Gastrocnemius medialis (tissue), 4 donors: ENCODE data around the gene ARHGAP25. TPM values are rescaled to one million over a fixed set of nuclear protein-coding genes. Genes with fewer than 3 reads are reported as not detected.

Source experiments
- ATAC-seq, 2 donors: fragments of 150-250 bp; one replicate each; pipeline ENCODE4 v1.9.1; 2016
- DNase-seq, 2 donors: peaks; one replicate each; pipeline ENCODE4 v3.0.0-alpha.2; 2019
- H3K27ac ChIP-seq, 4 donors: fragments of 200-600 bp; sonication (generic); 1 replicate in 1 of 4; 2 replicates in 3 of 4; pipeline ENCODE4 v1.5.1; 2016 to 2018; ENCODE audit warnings: mild to moderate bottlenecking in 2 of 4, moderate library complexity in 1 of 4
- H3K27me3 ChIP-seq, 3 donors: fragments of 200-600 bp; sonication (generic) in 2 of 3; 1 replicate in 1 of 3; 2 replicates in 2 of 3; pipeline versions ENCODE4 v1.5.1 to v1.6.0; 2016 to 2019; ENCODE audit warnings: mild to moderate bottlenecking in 1 of 3, moderate library complexity in 1 of 3
- H3K36me3 ChIP-seq, 2 donors: fragments of 200-600 bp; sonication (generic) in 1 of 2; one replicate each; pipeline ENCODE4 v1.5.1; 2017 to 2018
- H3K4me1 ChIP-seq, 2 donors: fragments of 200-600 bp; sonication (generic) in 1 of 2; one replicate each; pipeline ENCODE4 v1.5.1; 2016 to 2017; ENCODE audit warnings: mild to moderate bottlenecking in 2 of 2
- H3K4me3 ChIP-seq, 4 donors: fragments of 200-600 bp; sonication (generic) in 3 of 4; 1 replicate in 1 of 4; 2 replicates in 3 of 4; pipeline ENCODE4 v1.5.1; 2016 to 2019; ENCODE audit warnings: mild to moderate bottlenecking in 2 of 4
- H3K9me3 ChIP-seq, 3 donors: fragments of 200-600 bp; sonication (generic) in 2 of 3; 1 replicate in 1 of 3; 2 replicates in 2 of 3; pipeline ENCODE4 v1.5.1; 2016 to 2019
- POLR2A ChIP-seq, 2 donors: fragments of 450-650 bp; IDR thresholded peaks; one replicate each; pipeline ENCODE4 v1.6.1; 2017; ENCODE audit warnings: antibody characterized with exemption in 2 of 2, mild to moderate bottlenecking in 2 of 2, moderate library complexity in 2 of 2
- in situ Hi-C, 4 donors: fragments of 200-750 bp; cut with MboI; loops; one replicate each; pipeline versions ENCODE4 v1.15.0 to v1.8.0; 2017; ENCODE audit warnings: low sequenced_read_pairs in 4 of 4
- intact Hi-C: fragments of 100-400 bp; cut with DNase I; formaldehyde crosslinking; loops from one replicate; pipeline ENCODE4 v1.15.1; 2023; ENCODE audit warnings: low total_unique reads
- total RNA-seq, 4 donors: library from RNA; depleted of rRNA; stranded (reverse); fragments of >200 nt; gene quantifications; one replicate each; pipeline versions ENCODE4 v1.1.0 to v1.2.3, GENCODE V29; 2016
- TF ChIP-seq, protein P1 (sequence below), 5 experiments: fragments of 450-650 bp in 3 of 5; fragments of 200-600 bp in 2 of 5; sonication (generic) in 2 of 5; IDR thresholded peaks in 4 of 5; conservative IDR thresholded peaks in 1 of 5; 1 replicate in 4 of 5; 2 replicates in 1 of 5; pipeline ENCODE4 v1.5.1; 2016 to 2019; ENCODE audit warnings: antibody characterized with exemption in 5 of 5, mild to moderate bottlenecking in 3 of 5, moderate library complexity in 3 of 5

ARHGAP25 gene
- total RNA-seq, 4 donors from 2014 or later: 1.9 to 6.8 (median 3.0) TPM

- no peak for DNase-seq
- in situ Hi-C loops (loop anchor here in 1 of 4 donors (25.0 kb wide), 1 partner anchor 167 kb away; no protein-coding TSS in a partner anchor), intact Hi-C loops (no loop called here)
- Histone ChIP-seq H3K36me3 (no peaks in the 10 kb centered on the region), H3K9me3 (no peaks in the 10 kb centered on the region), H3K4me1 (no peaks in the 10 kb centered on the region), H3K27ac (no peak overlapping the region), H3K4me3 (no peak overlapping the region), H3K27me3 (no peaks in the 10 kb centered on the region)
- no peak for ATAC-seq
- TF ChIP-seq POLR2A (IDR thresholded peaks at IDR 0.05): no peak
- TF ChIP-seq, protein P1, sequence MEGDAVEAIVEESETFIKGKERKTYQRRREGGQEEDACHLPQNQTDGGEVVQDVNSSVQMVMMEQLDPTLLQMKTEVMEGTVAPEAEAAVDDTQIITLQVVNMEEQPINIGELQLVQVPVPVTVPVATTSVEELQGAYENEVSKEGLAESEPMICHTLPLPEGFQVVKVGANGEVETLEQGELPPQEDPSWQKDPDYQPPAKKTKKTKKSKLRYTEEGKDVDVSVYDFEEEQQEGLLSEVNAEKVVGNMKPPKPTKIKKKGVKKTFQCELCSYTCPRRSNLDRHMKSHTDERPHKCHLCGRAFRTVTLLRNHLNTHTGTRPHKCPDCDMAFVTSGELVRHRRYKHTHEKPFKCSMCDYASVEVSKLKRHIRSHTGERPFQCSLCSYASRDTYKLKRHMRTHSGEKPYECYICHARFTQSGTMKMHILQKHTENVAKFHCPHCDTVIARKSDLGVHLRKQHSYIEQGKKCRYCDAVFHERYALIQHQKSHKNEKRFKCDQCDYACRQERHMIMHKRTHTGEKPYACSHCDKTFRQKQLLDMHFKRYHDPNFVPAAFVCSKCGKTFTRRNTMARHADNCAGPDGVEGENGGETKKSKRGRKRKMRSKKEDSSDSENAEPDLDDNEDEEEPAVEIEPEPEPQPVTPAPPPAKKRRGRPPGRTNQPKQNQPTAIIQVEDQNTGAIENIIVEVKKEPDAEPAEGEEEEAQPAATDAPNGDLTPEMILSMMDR (IDR thresholded peaks at IDR 0.05 in 4 of 5, conservative IDR thresholded peaks at IDR 0.05 in 1 of 5): no peak
Observed at GRCh38 chr2:68745006-68745405, 10.4 kb downstream of the ARHGAP25 start.

DNA sequence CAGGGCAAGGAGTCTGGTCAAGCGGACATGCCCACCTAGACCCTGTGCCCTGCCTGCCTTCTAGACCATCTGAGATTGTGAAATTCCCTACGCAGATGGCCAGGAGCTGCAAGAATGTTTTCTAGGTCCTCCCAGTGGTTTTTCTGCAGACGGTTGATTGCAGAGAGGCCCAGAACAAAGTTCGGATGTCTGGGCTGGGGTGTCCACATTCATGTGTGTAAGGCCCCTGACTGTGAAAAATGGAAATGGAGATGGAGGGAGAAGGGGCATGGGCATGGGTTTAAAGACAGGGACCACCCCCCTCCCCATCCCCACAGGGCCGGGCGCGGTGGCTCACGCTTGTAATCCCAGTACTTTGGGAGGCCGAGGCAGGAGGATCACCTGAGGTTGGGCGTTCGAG is 11.8 kb downstream of the ARHGAP25 start:
- H3K36me3 ChIP-seq: no peaks in the 10 kb centered on the region
- no peak for TF ChIP-seq POLR2A (IDR thresholded peaks at IDR 0.05)
- TF ChIP-seq, protein P1 (IDR thresholded peaks at IDR 0.05 in 4 of 5, conservative IDR thresholded peaks at IDR 0.05 in 1 of 5): no peak
- intact Hi-C loops: no loop called here

DNA sequence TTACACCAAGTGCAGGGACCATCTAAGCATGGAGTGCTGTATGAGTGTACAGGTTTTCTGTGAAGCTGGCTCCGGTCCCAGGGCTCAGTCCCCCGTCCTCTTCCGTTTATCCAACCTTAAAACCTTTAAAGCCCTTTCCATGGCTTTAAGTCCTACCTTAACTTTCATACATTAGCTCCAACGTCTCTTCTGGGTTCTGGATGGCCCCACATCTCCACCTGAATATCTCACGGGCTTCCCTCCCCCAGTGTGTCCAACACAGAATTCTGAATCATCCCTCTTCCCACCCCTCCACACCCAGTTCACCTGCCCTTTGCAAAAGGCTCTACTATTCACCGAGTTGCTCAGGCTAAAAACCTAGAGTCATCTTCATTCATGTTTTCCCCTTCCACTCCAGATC is 12.8 kb downstream of the ARHGAP25 start:
- in situ Hi-C loops (loop anchor here in 1 of 4 donors (25.0 kb wide), 1 partner anchor 165 kb away; no protein-coding TSS in a partner anchor), intact Hi-C loops (no loop called here)
- Histone ChIP-seq H3K4me1 (peaks cover 4 to 6% of the 10 kb centered on the region in 2 donors), H3K4me3 (no peak overlapping the region), H3K27me3 (no peaks in the 10 kb centered on the region), H3K36me3 (no peaks in the 10 kb centered on the region), H3K27ac (no peak overlapping the region), H3K9me3 (no peaks in the 10 kb centered on the region)
- TF ChIP-seq POLR2A (IDR thresholded peaks at IDR 0.05): no peak
- TF ChIP-seq, protein P1 (IDR thresholded peaks at IDR 0.05 in 4 of 5, conservative IDR thresholded peaks at IDR 0.05 in 1 of 5): no peak
- DNase-seq: no peak
- no peak for ATAC-seq

More for the DNA sequence above, 11.8 kb downstream of the ARHGAP25 start:
- Histone ChIP-seq H3K9me3 (no peaks in the 10 kb centered on the region), H3K27ac (no peak overlapping the region), H3K4me1 (no peaks in the 10 kb centered on the region), H3K27me3 (no peaks in the 10 kb centered on the region), H3K4me3 (no peak overlapping the region)
- in situ Hi-C loops: loop anchor here in 1 of 4 donors (25.0 kb wide), 1 partner anchor 166 kb away; no protein-coding TSS in a partner anchor
- ATAC-seq (no peak), DNase-seq (no peak)

GRCh38 chr2:68747900-68748299 is 13.3 kb downstream of the ARHGAP25 start:
- H3K4me3 ChIP-seq: no peak overlapping the region
- in situ Hi-C loops (loop anchor here in 1 of 4 donors (25.0 kb wide), 1 partner anchor 164 kb away; no protein-coding TSS in a partner anchor), intact Hi-C loops (no loop called here)
- ATAC-seq: no peak
- TF ChIP-seq, protein P1 (IDR thresholded peaks at IDR 0.05 in 4 of 5, conservative IDR thresholded peaks at IDR 0.05 in 1 of 5): no peak
- TF ChIP-seq POLR2A (IDR thresholded peaks at IDR 0.05): no peak
- H3K27me3 ChIP-seq: no peaks in the 10 kb centered on the region
- H3K9me3 ChIP-seq: no peaks in the 10 kb centered on the region
- peaks cover 4 to 6% of the 10 kb centered on the region in 2 donors for H3K4me1 ChIP-seq
- no peak overlapping the region for H3K27ac ChIP-seq
- no peaks in the 10 kb centered on the region for H3K36me3 ChIP-seq
- DNase-seq: no peak

DNA sequence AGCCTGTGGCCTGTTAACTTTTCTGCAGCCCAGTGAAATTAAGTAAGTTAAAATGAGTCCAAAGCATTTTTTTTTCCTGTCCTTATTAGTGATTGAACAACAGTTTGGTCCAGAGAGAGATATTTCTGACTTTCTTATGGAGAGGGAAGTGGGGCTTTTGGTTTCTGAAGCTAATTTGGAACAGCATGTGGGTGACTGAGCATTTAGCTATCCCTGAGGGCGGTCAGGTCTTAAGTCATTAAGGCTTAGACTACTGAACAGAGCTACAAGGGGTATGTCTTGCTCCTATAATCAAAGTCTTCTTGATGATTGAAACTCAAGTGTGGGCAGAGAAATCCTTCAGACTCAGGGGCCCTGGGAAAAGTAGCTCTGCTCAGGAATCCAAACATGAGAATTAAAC is 14.0 kb downstream of the ARHGAP25 start:
- intact Hi-C loops: no loop called here
- H3K4me1 ChIP-seq: peaks cover 4 to 6% of the 10 kb centered on the region in 2 donors

More for the DNA sequence above, 14.0 kb downstream of the ARHGAP25 start:
- no peak overlapping the region for H3K4me3 ChIP-seq
- DNase-seq: no peak
- H3K27ac ChIP-seq: no peak overlapping the region
- ATAC-seq: no peak
- no peaks in the 10 kb centered on the region for H3K9me3 ChIP-seq
- no peaks in the 10 kb centered on the region for H3K36me3 ChIP-seq
- no peaks in the 10 kb centered on the region for H3K27me3 ChIP-seq
- in situ Hi-C loops: loop anchor here in 1 of 4 donors (25.0 kb wide), 1 partner anchor 164 kb away; no protein-coding TSS in a partner anchor
- TF ChIP-seq, protein P1 (IDR thresholded peaks at IDR 0.05 in 4 of 5, conservative IDR thresholded peaks at IDR 0.05 in 1 of 5): no peak
- TF ChIP-seq POLR2A (IDR thresholded peaks at IDR 0.05): no peak
